ENCODE measurements around the gene FMR1. TPM values are rescaled to one million over a fixed set of nuclear protein-coding genes. Genes with fewer than 3 reads are reported as not detected.

The FMR1 gene
- total and polyA plus RNA-seq, 2 experiments from 2014 or later: 35.1 to 53.6 TPM

- Histone ChIP-seq H3K4me3 (no peak overlapping the region), H3K4me1 (ENCODE audit: insufficient read depth) (no peaks in the 10 kb centered on the region), H3K36me3 (replicated peaks; ENCODE audit: insufficient read depth, low read depth) (no peaks in the 10 kb centered on the region), H2AFZ (no peak overlapping the region), H3K4me2 (no peak overlapping the region), H3K9me2 (replicated peaks; ENCODE audit: insufficient read depth) (no peaks in the 10 kb centered on the region), H4K20me1 (ENCODE audit: insufficient read depth, poor library complexity, severe bottlenecking) (peaks cover 10% of the 10 kb centered on the region), H3K27me3 (no peaks in the 10 kb centered on the region), H3K27ac (no peak overlapping the region), H3K79me2 (peaks cover 33% of the 10 kb centered on the region), H3K9me3 (ENCODE audit: low read depth) (no peaks in the 10 kb centered on the region)
- 85% methylated on average over 9 of the region's 9 CpGs for WGBS (ENCODE audit: low lambda C conversion rate, missing lambda C conversion rate)
- DNase-seq (ENCODE audit: low spot score): no peak
- no peak for TF ChIP-seq EZH2 (IDR thresholded peaks at IDR 0.05; ENCODE audit: borderline replicate concordance)
- no peak for TF ChIP-seq CTCF (IDR thresholded peaks at IDR 0.05; ENCODE audit: poor library complexity)
- TF ChIP-seq EZH2phosphoT487 (IDR thresholded peaks at IDR 0.05; ENCODE audit: low read depth, severe bottlenecking, unreplicated experiment): no peak
Measured at GRCh38 chrX:147910607-147911006, 1.1 kb upstream of the FMR1 start.

- TF ChIP-seq EZH2 (IDR thresholded peaks at IDR 0.05; ENCODE audit: borderline replicate concordance) (no peak), EZH2phosphoT487 (IDR thresholded peaks at IDR 0.05; ENCODE audit: low read depth, severe bottlenecking, unreplicated experiment) (no peak), CTCF (IDR thresholded peaks at IDR 0.05; ENCODE audit: poor library complexity) (no peak)
- Histone ChIP-seq H4K20me1 (ENCODE audit: insufficient read depth, poor library complexity, severe bottlenecking) (peaks cover 18% of the 10 kb centered on the region), H2AFZ (no peak overlapping the region), H3K9me3 (ENCODE audit: low read depth) (no peaks in the 10 kb centered on the region), H3K4me2 (peak overlapping the region; percentile 76), H3K36me3 (replicated peaks; ENCODE audit: insufficient read depth, low read depth) (no peaks in the 10 kb centered on the region), H3K9me2 (replicated peaks; ENCODE audit: insufficient read depth) (no peaks in the 10 kb centered on the region), H3K27ac (peak overlapping the region; percentile 98), H3K4me3 (peak overlapping the region; percentile 73), H3K79me2 (peaks cover 49% of the 10 kb centered on the region), H3K27me3 (no peaks in the 10 kb centered on the region), H3K4me1 (ENCODE audit: insufficient read depth) (no peaks in the 10 kb centered on the region)
- DNase-seq (ENCODE audit: low spot score): peak; percentile 35
- WGBS (ENCODE audit: low lambda C conversion rate, missing lambda C conversion rate): 37% methylated on average over 43 of the region's 58 CpGs
Measured at GRCh38 chrX:147912093-147912801, 528 bp downstream of the FMR1 start.

DNA sequence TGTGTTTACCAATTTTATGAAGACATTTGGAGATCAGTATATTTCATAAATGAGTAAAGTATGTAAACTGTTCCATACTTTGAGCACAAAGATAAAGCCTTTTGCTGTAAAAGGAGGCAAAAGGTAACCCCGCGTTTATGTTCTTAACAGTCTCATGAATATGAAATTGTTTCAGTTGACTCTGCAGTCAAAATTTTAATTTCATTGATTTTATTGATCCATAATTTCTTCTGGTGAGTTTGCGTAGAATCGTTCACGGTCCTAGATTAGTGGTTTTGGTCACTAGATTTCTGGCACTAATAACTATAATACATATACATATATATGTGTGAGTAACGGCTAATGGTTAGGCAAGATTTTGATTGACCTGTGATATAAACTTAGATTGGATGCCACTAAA is 1.9 kb downstream of the FMR1 start:
- Histone ChIP-seq H3K79me2 (peaks cover 61% of the 10 kb centered on the region), H3K9me3 (ENCODE audit: low read depth) (no peaks in the 10 kb centered on the region), H3K36me3 (replicated peaks; ENCODE audit: insufficient read depth, low read depth) (no peaks in the 10 kb centered on the region), H3K4me3 (peak overlapping the region; percentile 73), H3K9me2 (replicated peaks; ENCODE audit: insufficient read depth) (no peaks in the 10 kb centered on the region), H3K4me1 (ENCODE audit: insufficient read depth) (no peaks in the 10 kb centered on the region), H3K27ac (peak overlapping the region; percentile 98), H3K4me2 (peak overlapping the region; percentile 76), H2AFZ (no peak overlapping the region), H4K20me1 (ENCODE audit: insufficient read depth, poor library complexity, severe bottlenecking) (peaks cover 29% of the 10 kb centered on the region), H3K27me3 (no peaks in the 10 kb centered on the region)
- no peak for DNase-seq (ENCODE audit: low spot score)
- WGBS (ENCODE audit: low lambda C conversion rate, missing lambda C conversion rate): 64% methylated on average over 6 of the region's 6 CpGs
- TF ChIP-seq EZH2phosphoT487 (IDR thresholded peaks at IDR 0.05; ENCODE audit: low read depth, severe bottlenecking, unreplicated experiment) (no peak), EZH2 (IDR thresholded peaks at IDR 0.05; ENCODE audit: borderline replicate concordance) (no peak), CTCF (IDR thresholded peaks at IDR 0.05; ENCODE audit: poor library complexity) (no peak)
